EL (cell line): ENCODE measurements around the gene NAPEPLD.
"Not testable (repeated sequence)": the region's sequence is repeated elsewhere in the genome, so short reads cannot be mapped to it uniquely, and the experiment has no call there.

Experiments used
- DNase-seq: peaks from one replicate; pipeline ENCODE4 v3.0.0-alpha.2; 2016

Gene NAPEPLD

DNA sequence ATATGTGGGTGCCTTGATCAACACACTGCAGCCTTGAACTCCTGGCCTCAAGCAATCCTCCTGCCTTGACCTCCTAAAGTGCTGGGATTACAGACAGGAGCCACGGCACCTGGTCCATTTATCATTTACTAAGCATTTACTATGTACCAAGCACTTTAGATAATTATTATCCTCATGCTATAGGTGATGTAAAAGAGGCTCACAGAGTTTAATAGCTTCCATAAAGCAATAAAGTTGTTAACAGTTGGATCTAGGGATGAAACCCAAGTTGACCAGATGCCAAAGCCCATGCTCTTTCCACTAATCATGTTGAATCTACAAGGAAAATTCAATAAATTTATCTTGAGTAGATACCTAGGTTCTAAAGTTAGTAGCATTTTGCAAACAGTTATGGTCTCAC, 5.0 kb downstream of the NAPEPLD start:
- DNase-seq = no peak

DNA sequence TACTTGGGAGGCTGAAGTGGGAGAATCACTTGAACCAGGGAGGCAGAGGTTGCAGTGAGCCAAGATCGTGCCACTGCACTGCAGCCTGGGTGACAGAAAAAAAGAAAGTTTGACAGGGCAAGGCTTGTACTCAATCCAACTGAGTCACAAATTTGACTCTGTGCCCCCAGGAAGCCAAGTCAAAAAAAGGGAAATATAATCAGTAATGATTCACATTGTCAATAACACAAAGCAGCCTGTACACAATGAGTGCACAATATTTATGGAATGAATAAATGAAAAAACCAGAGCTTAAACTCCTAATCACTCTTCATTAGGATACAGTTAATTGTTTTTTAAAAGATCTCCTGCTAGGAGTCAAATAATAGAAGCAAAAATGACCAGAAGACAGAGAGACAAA, 6.4 kb downstream of the NAPEPLD start:
- no peak for DNase-seq

DNA sequence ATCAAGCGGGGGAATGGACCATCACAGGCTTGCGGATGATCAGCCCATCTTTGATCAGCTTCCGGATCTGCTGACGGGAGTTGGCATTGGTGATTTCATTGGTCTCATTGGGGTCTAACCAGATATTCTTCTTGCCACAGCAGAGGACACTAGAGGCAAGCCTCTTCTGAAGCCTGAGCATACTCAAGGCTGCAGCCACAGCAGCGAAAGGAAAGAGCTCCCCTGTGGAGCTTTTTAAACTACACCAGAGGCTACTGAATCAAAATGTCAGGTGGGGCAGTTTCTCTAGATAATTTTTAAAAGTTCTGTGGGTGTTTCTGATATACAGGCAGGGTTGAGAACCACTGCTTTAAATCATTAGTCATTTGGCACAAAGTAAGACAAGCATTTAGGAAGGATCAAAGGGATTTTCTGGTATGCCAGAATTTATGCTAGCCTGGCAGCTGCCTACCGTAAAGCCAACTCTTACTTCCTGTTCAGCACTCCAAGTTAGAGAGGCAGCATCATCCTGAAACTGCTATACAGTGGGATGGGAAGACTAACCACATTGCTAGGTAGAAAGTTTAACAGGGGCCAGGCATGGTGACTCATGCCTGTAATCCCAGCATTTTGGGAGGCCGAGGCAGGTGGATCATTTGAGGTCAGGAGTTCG, 7.0 kb downstream of the NAPEPLD start:
- no peak for DNase-seq

DNA sequence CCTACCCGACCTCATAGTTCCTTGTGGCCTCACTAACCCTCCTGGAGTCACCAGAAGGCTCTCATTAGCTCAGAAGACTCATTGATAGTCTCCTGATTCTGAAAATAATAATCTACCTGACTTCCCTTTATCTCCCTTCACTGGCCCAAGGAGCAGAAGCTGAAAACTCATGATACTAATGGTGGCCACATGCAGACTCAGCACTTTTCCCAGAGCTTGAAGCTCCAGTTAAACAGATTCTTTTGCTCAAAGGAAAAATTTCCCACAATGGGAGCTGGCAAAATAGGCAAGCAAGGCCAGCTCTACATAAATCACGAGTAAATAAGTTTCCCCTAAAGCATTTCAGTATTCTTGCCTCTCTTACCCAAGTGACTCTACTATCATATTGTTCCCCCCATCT, 8.2 kb downstream of the NAPEPLD start:
- DNase-seq = no peak

DNA sequence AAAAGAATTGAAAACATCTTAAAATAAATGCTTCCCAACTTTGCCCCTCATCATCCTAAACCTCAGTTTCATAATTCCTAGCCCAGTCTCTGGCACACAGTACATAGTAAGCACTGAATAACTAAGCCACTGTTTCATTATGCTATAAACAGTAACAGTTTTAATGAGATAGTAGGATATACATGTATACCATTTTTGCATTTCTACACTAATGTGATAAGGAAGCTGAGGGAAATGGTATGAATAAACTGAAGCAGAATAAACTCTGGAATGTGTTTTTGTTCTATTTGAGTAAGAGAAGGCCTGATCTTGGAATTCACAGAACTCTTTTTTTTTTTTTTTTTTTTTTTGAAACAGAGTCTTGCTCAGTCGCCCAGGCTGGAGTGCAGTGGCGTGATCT, 8.8 kb downstream of the NAPEPLD start:
- DNase-seq = no peak

DNA sequence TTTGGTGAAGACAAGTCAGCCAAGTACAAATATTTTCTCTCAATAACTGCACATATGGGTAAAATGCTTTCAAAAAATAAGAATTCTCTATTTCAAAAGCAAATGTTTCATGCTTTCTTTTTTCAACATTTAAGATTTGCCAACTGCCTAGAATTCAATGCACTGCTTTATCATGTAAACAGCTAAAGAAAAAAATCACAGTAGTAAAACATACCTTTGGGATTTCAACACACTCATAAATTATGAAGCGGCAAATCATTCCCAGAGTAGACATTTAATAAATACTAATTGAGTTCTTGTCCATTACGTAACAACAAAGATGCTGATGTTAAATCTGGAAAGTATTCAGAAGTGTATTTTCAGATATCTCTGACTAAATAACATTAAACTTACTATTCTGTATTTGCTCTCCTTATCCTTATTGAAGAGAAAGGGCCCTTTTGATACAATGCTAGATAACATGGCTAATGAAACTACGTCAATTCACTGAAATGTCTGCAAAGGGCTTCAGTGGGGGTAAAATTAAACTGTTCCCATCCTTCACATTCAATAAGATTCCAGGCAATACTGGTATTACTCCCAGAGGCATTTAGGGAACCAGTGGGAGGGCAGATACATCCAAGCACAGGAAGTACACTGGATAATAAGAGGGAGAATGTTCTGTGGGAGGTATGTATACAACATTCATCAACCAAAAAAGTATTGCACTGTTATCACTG, 13.9 kb downstream of the NAPEPLD start:
- no peak for DNase-seq

DNA sequence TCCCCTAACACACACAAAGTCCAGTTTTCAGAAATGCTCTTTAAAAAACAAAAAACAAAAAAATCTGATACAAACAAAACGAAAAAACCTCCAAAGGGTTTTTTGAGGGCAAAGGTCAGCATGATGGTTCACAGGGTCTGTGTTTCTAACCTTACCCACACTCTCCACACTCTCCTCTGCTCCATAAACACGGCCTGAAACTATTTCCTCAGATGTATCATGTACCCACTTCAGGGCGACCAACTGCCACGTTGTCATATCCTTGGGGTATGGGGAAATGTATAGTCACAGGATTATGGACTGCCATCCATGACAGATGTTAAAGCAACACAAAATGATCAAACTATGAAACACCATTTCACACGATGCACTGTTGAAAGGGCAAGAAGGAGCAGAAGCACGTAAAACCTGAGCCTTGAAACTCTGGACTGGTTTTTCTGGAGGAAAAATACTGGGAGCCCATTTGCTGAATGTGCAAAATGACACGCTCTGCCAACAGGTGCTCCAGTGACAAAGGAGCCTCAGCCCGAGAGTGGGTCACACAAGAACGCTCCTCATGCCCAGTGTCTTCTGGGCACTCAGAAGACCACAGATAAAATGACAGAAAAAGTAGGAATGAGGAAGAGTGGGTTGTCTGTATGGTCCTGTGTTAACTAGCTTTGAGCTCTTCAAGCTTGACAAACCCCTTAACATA, 15.8 kb downstream of the NAPEPLD start:
- DNase-seq = no peak

DNA sequence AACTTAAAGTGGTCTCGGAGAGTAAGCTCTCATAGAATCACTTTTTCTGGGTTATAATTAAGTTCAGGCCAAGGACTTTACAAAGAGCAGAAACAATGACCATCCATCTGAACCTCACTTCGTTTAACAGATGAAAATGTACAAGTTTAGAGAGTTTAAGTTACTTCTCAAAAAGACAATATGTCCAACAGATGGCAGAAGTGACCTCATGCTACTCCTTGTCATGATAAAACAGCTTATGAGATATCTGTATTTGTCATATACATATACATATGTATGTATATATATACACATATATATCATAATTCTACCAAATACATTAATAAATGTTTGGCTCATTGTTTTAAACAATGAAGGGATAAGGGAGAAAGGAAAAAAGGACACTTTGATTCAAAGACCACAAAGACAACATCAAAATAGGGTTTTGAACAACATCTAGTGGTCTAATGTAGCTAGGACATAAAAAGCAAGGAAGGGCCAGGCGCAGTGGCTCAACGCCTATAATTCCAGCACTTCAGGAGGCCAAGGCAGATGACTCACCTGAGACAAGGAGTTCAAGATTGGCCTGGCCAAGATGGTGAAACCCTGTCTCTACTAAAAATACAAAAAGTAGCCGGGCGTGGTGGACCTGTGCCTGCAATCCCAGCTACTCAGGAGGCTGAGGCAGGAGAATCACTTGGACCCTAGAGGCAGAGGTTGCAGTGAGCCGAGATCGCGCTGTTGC, 17.8 kb downstream of the NAPEPLD start:
- no peak for DNase-seq

DNA sequence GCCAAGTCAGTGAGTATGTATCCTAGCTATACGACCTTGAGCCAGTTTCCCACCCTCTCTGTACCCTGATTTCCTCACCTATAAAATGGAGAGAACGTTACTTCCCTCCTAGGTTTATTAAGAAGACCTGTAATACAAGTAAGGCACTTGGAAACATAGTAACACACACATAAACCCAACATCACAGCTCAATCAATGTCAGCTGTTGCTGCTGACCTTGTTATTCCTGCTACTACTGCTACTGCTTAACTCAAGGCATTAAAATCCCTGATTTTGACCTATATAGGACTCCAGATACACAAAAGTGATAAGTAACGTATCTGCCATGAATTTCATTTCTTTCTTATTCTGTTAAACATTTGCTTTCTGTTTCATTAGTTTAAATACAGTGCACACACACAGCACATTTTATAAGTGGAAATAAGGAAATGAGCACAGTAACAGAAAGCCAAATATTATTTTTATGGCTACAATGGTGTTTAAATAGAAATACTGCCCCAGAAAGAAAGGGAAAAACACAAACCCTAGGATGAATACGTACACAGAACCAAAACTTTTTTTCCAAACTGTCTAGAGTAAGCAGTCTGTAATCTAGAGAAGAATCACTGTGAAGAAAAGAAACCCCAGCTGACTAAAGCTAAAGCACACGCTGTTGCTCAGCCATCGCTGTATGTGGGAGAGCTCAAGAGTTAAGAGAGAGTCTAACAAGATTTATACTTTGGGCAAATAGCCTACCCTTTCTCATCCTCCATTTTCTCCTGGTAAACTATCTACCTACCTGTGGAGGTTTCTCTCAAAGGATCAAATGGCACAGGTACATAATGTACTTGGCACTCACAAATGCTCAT, 19.0 kb downstream of the NAPEPLD start:
- DNase-seq = no peak

DNA sequence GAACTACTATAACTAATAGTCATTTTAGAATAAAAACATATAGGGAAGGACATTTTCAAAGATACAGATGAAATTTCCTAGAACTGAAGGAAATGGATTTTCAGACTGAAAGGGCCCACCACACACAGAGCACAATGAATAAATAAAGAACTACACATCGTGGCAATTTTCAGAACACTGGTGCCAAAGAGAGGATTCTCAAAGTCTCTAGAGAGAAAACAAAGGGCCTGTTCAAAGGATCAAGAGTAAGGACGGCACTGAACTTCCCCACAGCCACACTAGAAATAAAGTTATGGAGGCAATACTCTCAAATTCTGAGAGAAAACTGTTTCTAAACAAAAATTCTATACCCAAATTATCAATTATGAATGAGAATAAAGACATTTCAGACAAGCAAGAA, 21.9 kb downstream of the NAPEPLD start:
- DNase-seq = no peak

DNA sequence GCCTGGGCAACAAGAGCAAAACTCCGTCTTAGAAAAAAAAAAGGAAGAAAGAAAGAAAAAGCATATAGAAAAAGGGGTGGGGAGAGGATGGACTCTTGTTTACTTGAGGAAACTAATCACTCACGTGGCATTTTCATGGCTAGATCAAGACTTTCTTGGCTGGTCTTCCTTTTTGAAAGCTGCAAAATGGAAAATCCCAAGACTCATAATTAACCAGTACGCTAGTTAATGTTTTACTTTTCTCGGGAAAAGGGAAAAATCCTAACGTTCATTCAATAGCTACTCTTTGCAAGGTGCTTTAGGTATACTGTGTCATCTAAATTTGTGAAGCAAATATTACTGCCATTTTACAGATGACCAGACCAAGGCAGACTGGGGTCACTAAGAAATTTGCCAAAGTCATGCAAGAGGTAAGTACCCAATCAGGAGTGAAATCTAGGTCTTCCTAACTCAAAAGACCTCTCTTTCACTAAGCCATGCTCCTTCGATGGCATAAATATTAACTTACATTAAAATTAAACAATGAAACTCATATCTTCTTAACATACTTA, 24.4 kb downstream of the NAPEPLD start:
- no peak for DNase-seq

DNA sequence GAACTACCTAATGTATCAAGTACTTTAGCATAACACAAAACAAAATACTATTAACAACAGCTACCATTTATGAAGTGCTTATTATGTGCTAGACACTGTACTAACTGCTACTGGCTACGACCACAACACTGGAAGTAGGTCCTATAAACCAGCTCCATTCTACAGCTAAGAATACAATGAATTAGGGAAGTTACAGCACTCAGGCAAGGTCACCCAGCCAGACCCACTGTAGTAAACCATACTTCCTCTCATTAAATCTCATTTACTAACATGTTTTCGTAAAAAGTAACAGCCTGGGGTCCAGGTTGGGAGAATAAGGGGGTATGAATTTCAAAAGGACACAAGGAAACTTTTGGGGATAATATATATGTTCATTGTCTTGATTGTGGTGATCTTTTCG, 25.4 kb downstream of the NAPEPLD start:
- no peak for DNase-seq

DNA sequence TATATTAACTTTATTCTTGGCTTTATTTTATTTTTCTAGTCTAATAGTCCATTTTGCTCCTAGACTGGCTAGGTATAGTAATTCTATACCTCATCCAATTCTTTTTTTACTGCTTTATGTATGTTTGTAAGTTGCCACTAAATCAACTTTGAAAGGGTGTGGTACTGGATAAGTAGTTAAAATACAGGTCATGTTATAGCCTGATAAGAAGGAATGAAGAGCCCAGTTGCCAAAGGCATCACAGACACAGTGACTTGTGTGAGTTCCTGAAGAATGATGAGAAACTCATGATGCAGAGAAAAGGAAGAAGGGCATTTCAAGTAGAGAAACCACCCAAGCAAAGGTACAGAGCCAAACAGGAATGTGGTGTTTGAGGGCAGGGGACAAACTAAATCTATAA, 27.3 kb downstream of the NAPEPLD start:
- DNase-seq = no peak

DNA sequence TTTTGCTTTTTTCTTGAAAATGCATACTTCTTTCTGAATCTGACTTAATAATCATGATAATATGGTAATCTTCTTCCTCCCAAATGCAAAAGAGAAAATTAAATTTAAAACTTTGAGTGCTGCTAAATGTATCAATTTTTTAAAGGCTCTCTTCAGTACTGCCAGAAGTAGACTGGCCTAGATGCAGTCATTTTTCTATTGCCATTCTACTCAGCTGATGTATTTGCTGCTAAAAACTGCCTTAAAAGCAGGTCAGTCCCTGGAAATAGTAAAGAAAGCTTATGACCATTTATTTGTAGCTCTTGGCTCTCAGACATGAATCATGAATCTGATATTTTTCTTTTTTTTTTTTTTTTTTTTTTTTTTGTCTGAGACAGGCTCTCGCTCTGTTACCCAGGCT, 28.5 kb downstream of the NAPEPLD start:
- DNase-seq = no peak

DNA sequence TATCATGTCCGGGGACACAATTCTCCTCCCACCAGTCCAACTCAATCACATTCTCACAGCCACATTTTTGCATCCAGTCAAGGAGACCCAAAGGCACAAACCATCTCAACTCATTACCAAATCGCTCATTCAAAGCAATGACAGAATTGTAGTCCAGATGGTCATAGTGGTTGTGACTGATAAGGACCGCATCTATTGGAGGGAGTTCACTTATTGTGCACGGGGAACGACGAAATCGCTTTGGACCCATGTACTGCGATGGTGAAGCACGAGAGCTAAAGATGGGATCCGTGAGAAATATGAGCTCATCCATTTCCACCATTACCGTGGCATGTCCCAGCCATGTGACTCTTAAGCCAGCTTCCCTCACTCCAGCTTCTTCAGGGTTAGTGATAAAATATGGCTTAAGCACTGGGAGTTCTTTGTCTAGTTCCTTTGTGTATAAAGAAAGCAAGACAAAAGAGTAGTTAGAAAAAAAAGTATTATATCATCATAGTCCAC, 29.1 kb downstream of the NAPEPLD start:
- DNase-seq = no peak

DNA sequence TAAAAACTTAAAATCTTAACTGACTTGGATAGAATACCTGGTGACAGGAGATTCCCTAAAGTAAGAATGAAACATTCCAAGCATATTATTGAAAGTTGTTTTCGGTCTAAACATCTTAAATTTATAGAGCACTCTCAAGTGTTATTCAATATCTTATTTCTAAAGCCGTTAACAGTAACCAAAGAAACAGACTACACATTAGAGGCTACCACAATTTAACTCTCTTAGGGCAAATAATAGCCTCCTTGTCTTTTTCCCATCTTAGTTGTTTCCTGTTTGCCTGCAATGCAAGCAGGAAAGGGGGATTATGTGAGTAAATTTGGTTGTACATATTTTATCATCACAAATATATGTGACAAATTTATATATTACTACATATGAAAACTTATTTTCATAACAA, 31.4 kb downstream of the NAPEPLD start:
- DNase-seq = no peak

DNA sequence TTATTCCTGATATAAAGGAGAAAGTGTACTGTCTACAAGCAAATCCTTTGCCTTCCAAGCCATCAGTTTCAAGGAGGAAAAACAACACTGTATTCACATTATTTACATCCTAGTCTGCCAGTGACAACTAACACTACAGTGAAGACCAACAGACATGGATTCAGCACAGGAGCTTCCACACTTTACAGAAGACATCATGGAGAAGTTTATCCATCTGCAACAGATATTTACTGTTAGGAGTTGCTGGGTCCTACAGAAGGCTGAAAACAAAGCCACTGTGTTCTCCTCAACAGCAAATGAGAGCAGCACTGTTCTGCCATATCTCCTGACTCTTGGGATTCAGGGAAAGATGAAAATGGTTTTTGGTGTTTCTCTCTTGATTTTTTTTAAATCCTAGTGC, 31.9 kb downstream of the NAPEPLD start:
- DNase-seq = no peak

DNA sequence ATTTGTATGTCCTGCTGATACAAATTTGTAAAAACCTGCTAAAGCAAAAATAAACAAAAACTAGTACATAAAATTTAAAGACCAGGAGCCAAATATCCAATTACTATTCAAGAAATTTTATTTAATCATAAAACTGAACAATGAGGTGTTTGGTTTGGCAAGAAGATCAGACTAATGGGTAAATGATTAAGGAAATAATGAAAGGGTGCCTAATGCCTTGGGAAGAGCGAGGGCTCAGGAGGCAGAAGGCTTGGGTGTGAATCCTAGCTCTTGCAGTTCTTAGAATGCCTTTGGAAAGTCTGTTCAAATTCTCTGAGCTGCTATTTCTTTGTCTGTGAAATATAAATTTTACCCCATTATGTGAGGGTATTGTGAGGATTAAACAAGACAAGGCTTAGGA, 32.4 kb downstream of the NAPEPLD start:
- no peak for DNase-seq

DNA sequence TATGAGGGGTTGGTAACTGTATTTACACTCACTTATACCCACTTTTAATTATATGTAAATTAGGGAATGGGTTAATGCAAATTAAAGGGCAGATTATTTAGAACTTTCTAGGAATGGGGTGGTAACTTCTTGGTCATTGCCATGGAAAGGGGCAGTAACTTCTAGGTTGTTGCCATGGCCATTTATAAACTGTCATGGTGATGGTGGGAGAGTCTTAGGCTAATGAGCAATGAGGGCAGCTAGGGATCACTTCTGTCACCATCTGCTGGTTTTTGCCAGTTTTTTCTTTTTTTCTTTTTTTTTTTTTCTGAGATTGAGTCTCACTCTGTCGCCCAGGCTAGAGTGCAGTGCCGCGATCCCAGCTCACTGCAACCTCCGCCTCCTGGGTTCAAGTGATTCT, 33.1 kb downstream of the NAPEPLD start:
- DNase-seq = no peak

DNA sequence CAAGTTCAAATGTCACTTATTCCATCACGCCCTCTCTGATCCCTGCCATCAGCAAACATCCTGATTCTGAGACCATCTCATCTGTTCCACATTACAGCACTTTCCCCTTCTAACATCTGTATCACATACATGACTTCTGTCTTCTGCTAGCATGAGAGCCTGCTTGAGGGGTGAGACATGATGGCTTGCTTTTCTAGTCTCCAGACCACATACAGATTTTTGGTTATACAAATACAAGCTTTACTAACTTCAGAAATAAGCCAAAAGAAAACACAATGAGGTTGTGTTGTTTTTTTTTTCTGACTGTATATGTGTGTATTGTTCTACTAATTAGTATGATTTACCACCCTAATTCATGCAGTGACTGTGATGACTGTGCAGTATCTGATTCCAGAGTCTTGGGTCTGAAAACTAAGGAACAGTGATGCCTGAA, 34.3 kb downstream of the NAPEPLD start:
- no peak for DNase-seq

DNA sequence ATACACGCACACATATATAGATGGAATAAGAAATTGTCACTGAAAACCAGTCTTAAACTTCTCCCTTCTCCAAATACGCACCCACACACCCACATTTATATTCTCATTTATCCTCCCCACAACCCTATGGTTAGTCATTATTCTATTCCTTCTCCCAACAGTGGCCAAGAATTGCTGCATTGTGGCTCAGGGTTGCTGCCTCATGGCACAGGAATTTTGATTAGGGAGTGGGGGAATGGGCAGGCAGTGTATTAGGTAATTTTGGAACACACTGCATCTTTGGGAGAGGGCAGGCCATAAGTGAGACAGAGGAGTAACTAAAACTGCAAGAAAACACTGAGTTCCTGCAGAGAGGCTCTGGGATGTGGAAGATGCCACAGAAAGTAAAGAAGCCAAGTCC, 35.7 kb downstream of the NAPEPLD start:
- DNase-seq = peak; percentile 93

DNA sequence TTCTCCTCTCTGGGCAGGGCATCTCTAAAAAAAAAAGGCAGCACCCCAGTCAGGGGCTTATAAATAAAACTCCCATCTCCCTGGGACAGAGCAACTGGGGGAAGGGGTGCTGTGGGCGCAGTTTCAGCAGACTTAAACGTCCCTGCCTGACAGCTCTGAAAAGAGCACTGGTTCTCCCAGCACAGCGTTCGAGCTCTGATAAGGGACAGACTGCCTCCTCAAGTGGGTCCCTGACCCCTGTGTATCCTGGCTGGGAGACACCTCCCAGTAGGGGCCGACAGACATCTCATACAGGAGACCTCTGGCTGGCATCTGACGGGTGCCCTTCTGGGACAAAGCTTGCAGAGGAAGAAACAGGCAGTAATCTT, 42.2 kb downstream of the NAPEPLD start:
- not testable (repeated sequence) for DNase-seq
